NCI-H1694 (cell line): ENCODE results near the gene MASP2.
"Not testable (repeated sequence)": the region's sequence is repeated elsewhere in the genome, so short reads cannot be mapped to it uniquely, and the experiment has no call there.

Experiments used
- DNase-seq: peaks from one replicate; lab custom pipeline; 2025; lab: John Stamatoyannopoulos, UW

Gene MASP2

GRCh38 chr1:11037740-11038182 is 9.3 kb downstream of the MASP2 start:
- DNase-seq = peak; percentile 82

GRCh38 chr1:11037019-11037739 is 9.9 kb downstream of the MASP2 start:
- not testable (repeated sequence) for DNase-seq

DNA sequence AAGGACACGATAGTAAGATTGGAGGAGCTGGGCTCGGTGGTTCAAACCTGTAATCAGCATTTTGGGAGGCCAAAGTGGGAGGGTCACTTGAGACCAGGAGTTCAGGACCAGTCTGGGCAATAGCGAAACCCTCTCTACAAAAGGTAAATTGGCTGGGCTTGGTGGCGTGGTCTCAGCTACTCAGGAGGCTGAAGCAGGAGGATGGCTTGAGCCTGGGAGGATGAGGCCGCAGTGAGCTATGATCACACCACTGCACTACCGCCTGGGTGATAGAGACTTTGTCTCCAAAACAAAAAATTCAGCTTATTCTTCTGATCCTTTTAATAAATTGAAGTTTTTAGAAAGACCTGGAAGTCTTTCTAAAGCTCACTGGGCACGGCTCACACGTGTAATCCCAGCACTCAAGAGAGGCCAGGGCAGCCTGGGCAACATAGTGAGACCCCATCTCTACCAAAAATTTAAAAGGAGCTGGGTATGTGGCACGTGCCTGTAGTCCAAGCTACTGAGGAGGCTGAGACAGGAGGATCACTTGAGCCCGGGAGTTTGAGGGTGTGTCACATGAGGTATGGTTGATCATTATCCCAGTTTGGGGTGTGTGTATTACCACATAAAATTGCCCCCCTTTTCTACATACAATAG is 15.3 kb downstream of the MASP2 start:
- DNase-seq = no peak

DNA sequence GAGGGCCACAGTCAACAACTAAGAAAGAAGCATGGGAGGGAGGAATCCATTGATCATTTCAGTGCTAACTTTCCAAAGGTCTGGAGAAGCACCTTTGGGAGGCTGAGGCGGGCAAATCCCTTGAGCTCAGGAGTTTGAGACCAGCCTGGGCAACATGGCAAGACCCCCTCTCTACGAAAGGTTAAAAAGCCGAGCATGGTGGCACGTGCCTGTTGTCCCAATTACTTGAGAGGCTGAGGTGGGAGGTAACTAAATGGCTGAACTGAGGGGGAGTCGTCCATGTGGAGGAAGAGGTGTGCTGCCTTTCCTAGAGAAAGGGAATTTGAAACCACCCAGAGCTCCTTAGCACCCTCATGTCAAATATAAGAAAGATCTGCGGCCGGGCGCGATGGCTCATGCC is 16.2 kb downstream of the MASP2 start:
- no peak for DNase-seq

GRCh38 chr1:11028018-11028417 is 19.0 kb downstream of the MASP2 start:
- no peak for DNase-seq

DNA sequence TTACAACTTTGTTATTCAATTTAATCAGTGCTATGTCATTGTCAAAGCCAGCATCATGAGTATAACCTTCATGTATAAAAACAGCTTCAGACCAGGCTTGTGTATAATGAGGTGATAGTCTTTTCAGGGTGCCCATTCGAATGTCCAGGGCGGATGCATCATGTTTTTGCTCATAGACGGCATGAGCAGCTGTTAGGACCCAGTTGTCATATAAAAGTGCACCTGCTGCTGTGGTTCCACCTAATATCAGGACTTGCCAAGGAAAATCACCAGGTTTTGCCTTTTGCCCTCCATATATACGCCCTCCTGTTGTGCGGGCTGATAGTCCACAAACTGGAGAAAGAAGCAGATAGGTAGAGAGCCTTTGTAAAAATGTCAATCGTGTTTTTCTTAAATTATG is 19.7 kb downstream of the MASP2 start:
- no peak for DNase-seq

DNA sequence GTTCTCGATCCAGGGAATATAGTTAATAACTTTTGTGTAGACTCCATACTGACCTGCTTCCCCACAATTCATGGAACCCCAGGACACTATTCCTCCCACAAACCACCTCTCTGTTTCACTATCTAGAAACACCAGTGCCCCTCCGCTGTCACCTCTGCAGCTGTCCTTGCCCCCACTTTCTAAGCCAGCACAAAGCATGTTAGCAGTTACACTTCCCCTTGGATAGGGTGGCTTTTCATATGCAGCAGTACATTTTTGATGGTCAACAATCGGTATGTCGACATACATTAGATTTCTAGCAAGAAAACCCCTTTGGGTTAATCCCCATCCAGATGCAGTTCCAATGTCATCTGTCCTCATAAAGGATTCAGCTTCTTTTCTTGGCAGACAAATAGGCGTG is 20.1 kb downstream of the MASP2 start:
- no peak for DNase-seq

DNA sequence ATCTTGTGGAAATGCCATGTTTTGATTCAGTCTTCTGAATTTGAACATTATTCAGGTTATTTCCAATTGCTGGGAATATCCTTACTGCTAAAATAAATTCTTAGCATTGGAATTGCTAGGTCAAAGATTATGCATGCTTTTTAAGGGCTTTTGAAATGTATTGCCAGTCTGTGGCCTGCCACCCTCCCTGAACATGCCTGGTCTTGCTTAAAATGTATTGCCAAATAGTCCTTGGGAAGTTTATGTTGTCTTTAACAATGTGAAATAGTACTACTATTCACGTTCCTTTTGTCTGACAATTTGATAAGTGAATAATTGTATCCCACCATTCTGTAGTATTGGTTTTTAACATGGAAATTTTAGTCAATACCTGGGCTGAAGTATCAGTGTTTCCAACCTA is 21.0 kb downstream of the MASP2 start:
- DNase-seq = no peak

GRCh38 chr1:11025618-11026017 is 21.4 kb downstream of the MASP2 start:
- no peak for DNase-seq

DNA sequence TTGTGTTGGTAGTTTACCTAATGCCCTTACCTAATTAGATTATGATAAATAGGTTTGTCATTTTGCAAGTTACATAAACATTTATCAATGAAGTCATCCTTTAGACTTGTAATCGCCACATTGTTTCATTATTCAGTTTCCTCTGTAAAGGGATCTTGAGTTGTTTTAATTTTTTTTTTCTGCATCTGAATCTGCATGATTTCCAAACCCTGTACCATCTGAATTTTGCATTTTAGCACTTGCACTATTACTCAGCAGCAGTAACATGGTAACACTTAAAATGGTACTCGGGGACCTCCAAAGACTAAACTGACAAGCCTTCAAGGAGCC is 22.2 kb downstream of the MASP2 start:
- DNase-seq = no peak

- no peak for DNase-seq
Observed at GRCh38 chr1:11024154-11024873, 22.7 kb downstream of the MASP2 start.

DNA sequence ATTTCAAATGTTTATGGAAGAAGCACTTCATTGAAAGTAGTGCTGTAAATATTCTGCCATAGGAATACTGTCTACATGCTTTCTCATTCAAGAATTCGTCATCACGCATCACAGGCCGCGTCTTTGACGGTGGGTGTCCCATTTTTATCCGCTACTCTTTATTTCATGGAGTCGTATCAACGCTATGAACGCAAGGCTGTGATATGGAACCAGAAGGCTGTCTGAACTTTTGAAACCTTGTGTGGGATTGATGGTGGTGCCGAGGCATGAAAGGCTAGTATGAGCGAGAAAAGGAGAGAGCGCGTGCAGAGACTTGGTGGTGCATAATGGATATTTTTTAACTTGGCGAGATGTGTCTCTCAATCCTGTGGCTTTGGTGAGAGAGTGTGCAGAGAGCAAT is 23.8 kb downstream of the MASP2 start:
- DNase-seq = no peak

GRCh38 chr1:11019971-11020370 is 27.1 kb downstream of the MASP2 start:
- no peak for DNase-seq

- not testable (repeated sequence) for DNase-seq
Observed at GRCh38 chr1:11019358-11019757, 27.7 kb downstream of the MASP2 start.

GRCh38 chr1:11013160-11013531 is 33.9 kb downstream of the MASP2 start:
- DNase-seq = no peak

DNA sequence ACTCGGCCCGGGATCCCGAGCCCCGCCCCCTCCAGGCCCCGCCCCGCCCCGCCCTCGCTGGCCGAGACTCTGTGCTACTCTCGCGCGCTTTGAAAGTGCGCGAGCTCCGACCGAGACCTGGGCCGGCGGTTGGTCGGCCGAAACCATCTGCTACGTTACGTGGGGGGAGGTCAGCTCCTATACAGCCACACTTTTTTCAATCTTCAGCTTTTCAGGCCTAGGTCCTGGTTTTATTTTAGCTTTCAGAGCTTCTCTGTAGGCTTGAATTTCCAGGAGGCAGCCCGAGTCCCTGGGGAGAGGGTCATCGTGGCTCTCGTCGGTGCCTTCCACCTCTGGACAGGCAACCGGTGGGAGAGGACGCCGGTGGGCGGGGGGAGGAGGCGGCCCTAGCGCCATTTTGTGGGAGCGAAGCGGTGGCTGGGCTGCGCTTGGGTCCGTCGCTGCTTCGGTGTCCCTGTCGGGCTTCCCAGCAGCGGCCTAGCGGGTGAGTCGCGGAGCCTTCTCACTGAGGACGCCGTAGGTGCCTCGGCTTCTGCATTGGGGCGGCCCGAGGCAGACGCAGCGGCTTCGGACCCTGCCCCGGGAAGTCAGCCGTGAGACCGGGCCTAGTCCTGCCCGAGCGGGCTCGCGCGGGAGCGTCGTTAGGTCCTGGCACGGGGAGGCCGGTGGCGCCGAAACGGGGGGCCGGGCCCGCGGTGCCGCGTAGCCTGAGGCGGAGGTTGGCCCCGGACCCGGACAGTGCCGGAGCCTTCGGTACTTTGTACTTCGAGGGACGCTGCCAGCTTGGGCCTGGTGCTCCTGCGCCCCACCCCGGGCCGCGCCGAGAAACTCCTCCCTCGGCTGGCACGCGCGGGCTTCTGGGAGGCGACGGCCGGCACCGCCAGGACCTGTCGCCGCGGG is 34.5 kb downstream of the MASP2 start, which contains the start of gene TARDBP:
Gene TARDBP (plus strand): TSS at position 395 of the 900 bp plus-strand sequence. CDS start 1,074 bp downstream, outside the sequence.
- peak; percentile 73 for DNase-seq

DNA sequence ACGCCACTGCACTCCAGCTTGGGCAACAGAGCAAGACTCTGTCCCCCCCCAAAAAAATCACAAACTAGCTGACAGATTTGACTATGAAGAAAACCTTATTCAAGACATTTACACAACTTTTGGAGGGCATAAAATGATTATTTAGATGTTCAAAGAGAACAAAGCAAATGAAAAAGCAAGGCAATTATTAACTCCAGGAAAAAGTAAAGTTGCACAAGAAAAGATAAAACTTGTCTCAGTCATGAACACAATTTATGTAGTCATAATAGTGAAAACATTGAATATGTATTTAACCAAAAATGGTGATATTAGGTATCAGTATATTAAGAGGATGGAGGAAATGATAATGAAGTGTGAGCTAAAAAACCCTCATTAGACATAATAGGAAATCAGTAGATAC is 46.5 kb downstream of the MASP2 start:
- DNase-seq = no peak

DNA sequence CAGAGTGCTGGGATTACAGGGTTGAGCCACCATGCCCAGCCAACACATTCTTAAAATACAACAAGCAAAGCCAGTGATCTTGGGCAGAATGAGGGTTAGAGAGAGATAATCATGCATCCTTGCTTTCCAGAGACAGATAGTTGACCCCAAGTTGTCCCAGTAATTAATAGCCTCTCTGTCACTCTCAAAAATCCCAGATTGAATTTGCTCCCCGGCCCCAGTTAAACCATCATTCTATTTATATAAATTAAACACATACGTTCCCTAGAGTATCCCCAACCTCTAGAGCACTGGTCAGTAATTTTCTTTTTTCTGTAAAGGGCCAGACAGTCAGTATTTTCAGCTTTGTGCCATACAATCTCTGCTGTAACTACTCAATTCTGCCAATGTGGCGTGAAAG is 50.9 kb downstream of the MASP2 start:
- no peak for DNase-seq

DNA sequence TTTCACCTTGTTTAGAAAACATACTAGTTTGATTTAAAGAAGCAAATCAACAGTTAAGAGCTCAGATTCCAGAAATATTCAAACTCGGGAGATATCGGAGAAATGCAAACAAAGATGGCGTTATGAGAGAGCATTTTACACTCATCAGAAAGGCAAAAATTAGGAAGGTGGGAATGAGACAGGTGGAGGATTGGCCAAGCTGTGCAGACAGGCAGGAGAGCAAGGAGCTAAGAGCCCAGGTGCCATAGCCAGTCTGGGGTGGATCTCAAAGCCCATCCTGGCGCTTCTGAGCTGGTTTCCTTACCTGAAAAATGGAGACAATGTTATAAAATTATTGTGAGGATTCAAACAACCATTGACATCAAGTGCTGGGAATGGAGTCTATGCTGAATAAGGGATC is 54.2 kb downstream of the MASP2 start:
- no peak for DNase-seq

- not testable (repeated sequence) for DNase-seq
Observed at GRCh38 chr1:10992004-10992403, 55.0 kb downstream of the MASP2 start.

DNA sequence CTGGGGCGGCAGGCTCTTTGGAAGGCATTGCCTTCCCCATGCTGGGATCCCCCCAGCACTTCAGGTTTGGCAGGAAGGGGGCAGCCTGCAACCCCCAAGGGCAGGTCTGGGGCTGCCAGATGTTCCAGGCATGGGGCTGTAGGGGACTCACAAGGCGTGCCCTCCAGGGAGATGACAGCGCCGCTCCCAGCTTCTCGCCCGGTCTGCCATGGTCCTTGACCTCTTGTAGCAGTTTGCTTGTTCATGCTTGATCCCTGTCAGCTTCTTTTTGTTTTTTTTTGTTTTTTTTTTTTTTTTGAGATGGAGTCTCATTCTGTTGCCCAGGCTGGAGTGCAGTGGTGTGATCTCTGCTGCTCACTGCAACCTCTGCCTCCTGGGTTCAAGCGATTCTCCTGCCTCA is 56.2 kb downstream of the MASP2 start:
- DNase-seq = no peak

DNA sequence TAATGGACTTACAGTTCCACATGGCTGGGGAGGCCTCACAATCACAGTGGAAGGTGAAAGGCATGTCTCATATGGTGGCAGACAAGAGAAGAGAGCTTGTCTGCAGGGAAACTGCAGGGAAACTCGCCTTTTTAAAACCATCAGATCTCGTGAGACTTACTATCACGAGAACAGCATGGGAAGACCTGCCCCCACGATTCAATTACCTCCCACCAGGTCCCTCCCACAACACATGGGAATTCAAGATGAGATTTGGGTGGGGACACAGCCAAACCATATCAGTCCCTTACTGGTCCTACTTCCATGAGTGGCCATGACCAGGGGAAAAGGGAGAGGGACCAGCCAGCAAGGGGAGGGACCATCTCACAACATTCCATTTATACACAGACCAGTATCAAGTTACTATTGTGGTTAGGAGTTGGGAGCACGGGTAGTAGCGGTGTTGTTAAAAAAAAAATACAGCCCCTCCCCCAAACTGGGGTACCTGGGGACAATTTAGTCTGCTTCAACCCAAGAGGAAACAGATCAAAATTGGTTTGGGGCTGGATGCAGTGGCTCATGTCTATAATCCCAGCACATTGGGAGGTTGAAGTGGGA is 57.0 kb downstream of the MASP2 start:
- not testable (repeated sequence) for DNase-seq
